K562 (cell line): ENCODE measurements around the gene PRRC2A. TPM values are rescaled to one million over a fixed set of nuclear protein-coding genes. Genes with fewer than 3 reads are reported as not detected.

Experiments used
- CBX3 ChIP-seq, 2 experiments: IDR thresholded peaks; 1 replicate in 1 of 2; 2 replicates in 1 of 2; pipeline ENCODE4 v1.6.1; 2012; ENCODE audit warnings: inconsistent platforms in 2 of 2, low read length in 2 of 2, borderline replicate concordance in 1 of 2, control low read depth in 1 of 2
- CHD1 ChIP-seq: fragments of 200-600 bp; sonication (generic); IDR thresholded peaks from one replicate; pipeline ENCODE4 v1.6.1; 2012; ENCODE audit warnings: mild to moderate bottlenecking, moderate library complexity, low read length, inconsistent platforms
- E2F6 ChIP-seq, 2 experiments: IDR thresholded peaks; 2 replicates each; pipeline ENCODE4 v1.6.1; 2011; ENCODE audit warnings: borderline replicate concordance in 1 of 2, control low read depth in 1 of 2, low read depth in 1 of 2, low read length in 1 of 2, mild to moderate bottlenecking in 1 of 2, mixed read lengths in 1 of 2, moderate library complexity in 1 of 2; ENCODE audit not compliant: insufficient read depth in 1 of 2, insufficient read length in 1 of 2, poor library complexity in 1 of 2, severe bottlenecking in 1 of 2; ENCODE audit errors: extremely low read depth in 1 of 2
- ELK3 ChIP-seq: fragments of 450-650 bp; formaldehyde crosslinking; IDR thresholded peaks from 2 replicates; pipeline ENCODE4 v1.4.0; 2020; ENCODE audit warnings: mild to moderate bottlenecking
- HDAC2 ChIP-seq: fragments of 450-650 bp; IDR thresholded peaks from 2 replicates; pipeline ENCODE4 v1.6.1; 2016; ENCODE audit warnings: mild to moderate bottlenecking
- MYC ChIP-seq, 2 experiments: fragments of 250-450 bp in 1 of 2; sonication (Bioruptor Pico) in 1 of 2; IDR thresholded peaks; 2 replicates each; pipeline versions ENCODE4 v1.5.1 to v1.6.1; 2012 to 2021; ENCODE audit warnings: low read depth in 2 of 2, borderline replicate concordance in 1 of 2, improper control_type of control experiment in 1 of 2, low read length in 1 of 2, mild to moderate bottlenecking in 1 of 2, moderate library complexity in 1 of 2
- NFRKB ChIP-seq: fragments of 450-650 bp; IDR thresholded peaks from 2 replicates; pipeline ENCODE4 v1.6.1; 2016; ENCODE audit warnings: low read depth
- NR2C2 ChIP-seq, 2 experiments: fragments of 200-800 bp in 1 of 2; sonication (Bioruptor generic) in 1 of 2; sonication (generic) in 1 of 2; formaldehyde crosslinking in 1 of 2; IDR thresholded peaks; 2 replicates each; pipeline versions ENCODE4 v1.6.1 to v1.8.0; 2016 to 2022; ENCODE audit warnings: mild to moderate bottlenecking in 1 of 2, missing compliant biosample characterization in 1 of 2, missing genetic modification characterization in 1 of 2, missing genetic modification reagents in 1 of 2
- SETDB1 ChIP-seq: IDR thresholded peaks from one replicate; pipeline ENCODE4 v1.6.1; 2012; ENCODE audit warnings: low read length, control low read depth, inconsistent platforms
- SMARCE1 ChIP-seq: fragments of 450-650 bp; IDR thresholded peaks from 2 replicates; pipeline ENCODE4 v1.7.1; 2016; ENCODE audit warnings: mild to moderate bottlenecking
- STAT6 ChIP-seq: sonication (generic); formaldehyde crosslinking; IDR thresholded peaks from 2 replicates; pipeline ENCODE4 v1.8.1; 2023; ENCODE audit warnings: mild to moderate bottlenecking, missing genetic modification reagents
- TRIM25 ChIP-seq: fragments of 450-650 bp; IDR thresholded peaks from 2 replicates; pipeline ENCODE4 v1.7.0; 2016; ENCODE audit warnings: borderline replicate concordance
- ZBED1 ChIP-seq: IDR thresholded peaks from 2 replicates; pipeline ENCODE4 v1.6.1; 2014
- ZC3H8 ChIP-seq: fragments of 450-650 bp; IDR thresholded peaks from 2 replicates; pipeline ENCODE4 v1.6.1; 2017
- ZEB2 ChIP-seq: fragments of 450-650 bp; IDR thresholded peaks from 2 replicates; pipeline ENCODE4 v1.6.1; 2016
- ZKSCAN1 ChIP-seq: fragments of 150-350 bp; IDR thresholded peaks from 2 replicates; pipeline ENCODE4 v1.6.1; 2016; ENCODE audit warnings: low read depth, low read length
- ZNF431 ChIP-seq: sonication (generic); formaldehyde crosslinking; IDR thresholded peaks from 2 replicates; pipeline ENCODE4 v1.8.0; 2022; ENCODE audit warnings: mild to moderate bottlenecking, missing genetic modification reagents
- ZNF444 ChIP-seq: fragments of 250-450 bp; sonication (Bioruptor Pico); IDR thresholded peaks from 2 replicates; pipeline ENCODE4 v1.4.0; 2020; ENCODE audit warnings: mild to moderate bottlenecking, moderate library complexity
- ZSCAN32 ChIP-seq: fragments of 450-650 bp; formaldehyde crosslinking; IDR thresholded peaks from 2 replicates; pipeline ENCODE4 v1.4.0; 2020; ENCODE audit warnings: mild to moderate bottlenecking, moderate library complexity
- polyA plus RNA-seq, 8 experiments: library from polyadenylated mRNA; depleted of rRNA in 4 of 8; stranded (reverse) in 5 of 8; unstranded in 3 of 8; fragments of >200 nt; fragmentation: Nextera tagmentation in 2 of 8; fragmentation: Illumina TruSeq in 1 of 8; extraction: Ambion mirVana in 2 of 8; extraction: Trizol in 1 of 8; gene quantifications; 2 replicates each; pipeline versions ENCODE4 v1.2.1 to v1.2.3, GENCODE V29; 2011 to 2014; ENCODE audit warnings: inconsistent platforms in 1 of 8, missing spikeins in 1 of 8
- total RNA-seq, 7 experiments: library from RNA; depleted of rRNA in 6 of 7; stranded (reverse); fragments of >200 nt in 6 of 7; fragmentation: Illumina TruSeq in 2 of 7; extraction: Trizol in 2 of 7; gene quantifications; 2 replicates each; pipeline versions ENCODE4 v1.2.1 to v1.2.3, GENCODE V29; 2011 to 2021; ENCODE audit warnings: low replicate concordance in 1 of 7

Gene PRRC2A
- total and polyA plus RNA-seq, 9 of the 15 experiments (the other 6 are each of a cell fraction or from before 2014, with no cell fraction given) = 1.0 to 332 (median 63.0) TPM

- 0 out of 2 replicates have a peak, but pooled peaks have one; percentile 67 for TF ChIP-seq TRIM25
- no peak for TF ChIP-seq ZSCAN32 (CRISPR knock-in tag)
- no peak for TF ChIP-seq MYC (IDR thresholded peaks at IDR 0.05; ENCODE audit: low read depth, low read length)
- TF ChIP-seq MYC (CRISPR knock-in tag; IDR thresholded peaks at IDR 0.05; ENCODE audit: borderline replicate concordance, low read depth) = peak; percentile 83; the same call in 1 of the 2 replicates
- no peak for TF ChIP-seq NR2C2 (CRISPR knock-in tag; IDR thresholded peaks at IDR 0.05)
- TF ChIP-seq NR2C2 (tag; IDR thresholded peaks at IDR 0.05) = no peak
- TF ChIP-seq ZNF431 (CRISPR knock-in tag) = no peak
- TF ChIP-seq STAT6 (CRISPR knock-in tag) = 0 out of 2 replicates have a peak, but pooled peaks have one; percentile 30
- no peak for TF ChIP-seq ELK3 (CRISPR knock-in tag)
- no peak for TF ChIP-seq ZC3H8
- peak; percentile 74; the same call in 1 of the 2 replicates for TF ChIP-seq SMARCE1
- TF ChIP-seq ZBED1 = no peak
- no peak for TF ChIP-seq NFRKB
- TF ChIP-seq ZEB2 = peak; percentile 26; the same call in 1 of the 2 replicates
- TF ChIP-seq CHD1 = peak; percentile 73
- 0 out of 2 replicates have a peak, but pooled peaks have one; percentile 32 for TF ChIP-seq HDAC2
- TF ChIP-seq CBX3 (IDR thresholded peaks at IDR 0.05; ENCODE audit: borderline replicate concordance in 1 of 2, low read length in 2 of 2) = no peak
- TF ChIP-seq ZKSCAN1 = no peak
- TF ChIP-seq ZNF444 = 0 out of 2 replicates have a peak, but pooled peaks have one; percentile 47
- no peak for TF ChIP-seq SETDB1
- TF ChIP-seq E2F6 (IDR thresholded peaks at IDR 0.05; ENCODE audit: borderline replicate concordance in 1 of 2, extremely low read depth in 1 of 2, insufficient read depth in 1 of 2, insufficient read length in 1 of 2, low read depth in 1 of 2, low read length in 1 of 2, poor library complexity in 1 of 2, severe bottlenecking in 1 of 2) = no peak
These were observed 45.9 kb downstream of the PRRC2A start (continued) for GRCh38 chr6:31666337-31666965.
